SK-N-MC (cell line): ENCODE measurements around the gene DCST2.

Experiments
- DNase-seq: peaks from one replicate; pipeline ENCODE4 v3.0.0-alpha.2; 2011; ENCODE audit warnings: low read depth, low spot score
- H3K27ac ChIP-seq: fragments of 200-600 bp; sonication (generic); 2 replicates; pipeline ENCODE4 v1.5.1; 2016; ENCODE audit warnings: mixed run types
- H3K36me3 ChIP-seq: fragments of 200-600 bp; sonication (generic); 2 replicates; pipeline ENCODE4 v1.6.1; 2017; ENCODE audit warnings: antibody characterized with exemption, low read length, mixed read lengths; ENCODE audit not compliant: insufficient read depth
- H3K4me3 ChIP-seq: fragments of 200-600 bp; sonication (generic); 2 replicates; pipeline ENCODE4 v1.5.1; 2016
- H3K9ac ChIP-seq: fragments of 200-600 bp; sonication (generic); 2 replicates; pipeline ENCODE4 v1.8.0; 2017; ENCODE audit warnings: mixed run types, mixed read lengths; ENCODE audit not compliant: insufficient read length
- H3K9me3 ChIP-seq: fragments of 200-600 bp; sonication (generic); 2 replicates; pipeline ENCODE4 v1.6.1; 2017; ENCODE audit warnings: low read depth, mild to moderate bottlenecking, antibody characterized with exemption, low read length, moderate library complexity, mixed read lengths
- EZH2 ChIP-seq: fragments of 200-600 bp; sonication (generic); IDR thresholded peaks from one replicate; pipeline ENCODE4 v1.6.1; 2017; ENCODE audit warnings: antibody characterized with exemption
- FOXP2 ChIP-seq: optimal IDR thresholded peaks from 2 replicates; pipeline ENCODE3; 2011; ENCODE audit warnings: mild to moderate bottlenecking, moderate library complexity; ENCODE audit not compliant: insufficient read depth; ENCODE audit errors: extremely low read length, control extremely low read depth
- POLR2AphosphoS5 ChIP-seq: IDR thresholded peaks from 2 replicates; pipeline ENCODE4 v1.6.1; 2012; ENCODE audit warnings: mild to moderate bottlenecking, low read depth, low read length, borderline replicate concordance

Gene DCST2

DNA sequence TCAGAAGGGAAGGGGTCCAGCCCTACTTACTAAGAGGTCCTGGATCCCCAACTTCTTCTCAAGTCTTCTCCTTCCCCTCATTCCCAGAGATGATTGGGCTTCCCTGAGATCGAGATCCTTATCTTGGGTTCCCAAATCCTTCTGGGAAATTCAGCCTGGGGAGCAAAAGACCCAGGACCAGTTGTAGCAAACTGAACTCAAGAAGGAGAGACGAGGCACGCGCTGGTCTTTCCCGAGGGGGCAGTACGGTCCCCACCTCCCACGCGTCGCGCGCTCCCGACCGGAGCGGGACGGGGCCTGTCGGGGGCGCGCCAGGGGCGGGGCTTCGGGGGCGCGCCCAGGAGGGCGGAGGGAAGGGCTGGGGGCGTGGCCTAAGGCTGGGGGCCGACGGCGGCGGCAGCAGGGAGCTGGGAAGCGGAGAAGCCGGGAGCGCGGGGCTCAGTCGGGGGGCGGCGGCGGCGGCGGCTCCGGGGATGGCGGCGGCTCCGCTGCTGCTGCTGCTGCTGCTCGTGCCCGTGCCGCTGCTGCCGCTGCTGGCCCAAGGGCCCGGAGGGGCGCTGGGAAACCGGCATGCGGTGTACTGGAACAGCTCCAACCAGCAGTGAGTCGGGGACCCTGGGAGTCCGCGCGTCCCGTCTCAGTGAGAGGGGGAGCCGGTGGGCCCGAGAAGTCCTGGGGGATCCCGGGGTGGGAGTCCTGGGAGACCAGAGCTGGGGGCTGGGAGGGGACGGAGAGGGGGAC is 45.1 kb upstream of the DCST2 start, which contains the start of gene EFNA3:
Gene EFNA3, plus strand, starts transcription at position 369 of the 741 bp plus-strand sequence. Its CDS starts 105 bp downstream, at position 474.
- H3K9me3 ChIP-seq, result no peaks in the 10 kb centered on the region
- H3K4me3 ChIP-seq, result peak within 1 kb of the TSS; percentile 93
- H3K27ac ChIP-seq, result no peak within 1 kb of the TSS
- peak within 1 kb of the TSS; percentile 69 for H3K9ac ChIP-seq
- no peak for DNase-seq
- TF ChIP-seq FOXP2 (no peak), POLR2AphosphoS5 (peak; percentile 43; the same call in 1 of the 2 replicates), EZH2 (no peak)
- no peaks in the 10 kb centered on the region for H3K36me3 ChIP-seq

DNA sequence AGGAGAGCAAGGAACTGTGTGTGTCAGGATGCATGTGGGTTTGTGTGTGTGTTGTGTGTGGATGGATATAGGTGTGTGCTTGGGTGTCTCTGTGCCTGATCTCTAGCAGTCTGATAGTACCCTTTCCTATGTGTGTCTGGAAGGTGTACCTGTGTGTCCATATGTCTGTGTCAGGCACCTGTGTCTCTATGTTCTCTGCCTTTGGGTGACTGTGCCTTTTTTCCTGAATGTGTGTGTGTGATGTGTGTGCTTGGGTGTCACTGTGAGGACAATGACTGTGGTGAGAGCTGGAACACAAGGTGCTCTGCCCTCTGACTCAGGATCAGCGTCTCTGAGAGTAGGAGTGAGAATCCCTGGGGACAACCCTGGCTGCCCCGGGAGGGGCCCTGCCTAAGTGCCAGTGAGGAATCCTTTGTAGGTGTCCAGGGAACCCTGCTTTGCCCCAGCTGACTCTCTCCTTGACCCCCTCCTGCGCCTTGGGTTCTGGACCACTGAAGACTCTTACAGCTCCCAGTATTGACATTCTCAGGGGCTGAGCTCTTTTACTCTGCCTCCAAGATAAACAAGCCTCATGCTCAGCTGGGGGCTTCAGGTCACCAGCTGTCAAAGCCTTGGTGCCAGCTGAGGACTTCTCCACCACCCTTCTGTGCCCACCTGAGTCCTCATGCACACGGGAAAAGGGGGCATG is 44.3 kb upstream of the DCST2 start:
- Histone ChIP-seq H3K9ac (no peak overlapping the region), H3K9me3 (no peaks in the 10 kb centered on the region), H3K36me3 (no peaks in the 10 kb centered on the region), H3K4me3 (peak overlapping the region; percentile 93), H3K27ac (no peak overlapping the region)
- DNase-seq, result no peak
- TF ChIP-seq FOXP2, result no peak
- no peak for TF ChIP-seq POLR2AphosphoS5
- no peak for TF ChIP-seq EZH2

GRCh38 chr1:155077346-155077745 is 43.8 kb upstream of the DCST2 start:
- DNase-seq, result no peak
- Histone ChIP-seq H3K36me3 (no peaks in the 10 kb centered on the region), H3K4me3 (no peak overlapping the region), H3K27ac (no peak overlapping the region), H3K9me3 (no peaks in the 10 kb centered on the region), H3K9ac (no peak overlapping the region)
- TF ChIP-seq EZH2, result no peak

DNA sequence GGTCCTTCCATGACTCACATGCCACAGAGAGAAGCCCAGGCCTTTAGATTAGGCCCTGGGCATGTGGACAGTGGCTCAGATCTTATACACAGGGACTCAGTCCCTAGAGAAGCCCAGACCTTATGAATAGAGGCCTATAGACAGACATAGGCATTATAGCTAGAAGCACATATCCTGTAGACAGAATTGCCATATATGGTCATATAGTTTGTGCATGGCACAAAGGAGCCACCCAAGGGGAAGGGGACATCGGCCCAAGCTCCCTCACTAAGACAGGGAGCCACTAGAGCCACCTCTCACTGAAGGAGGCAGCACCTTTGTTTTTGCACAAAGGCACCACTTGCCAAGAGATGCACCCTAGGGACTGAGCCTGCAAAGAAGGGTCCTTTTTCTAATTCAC is 42.8 kb upstream of the DCST2 start:
- no peak overlapping the region for H3K27ac ChIP-seq
- no peak for TF ChIP-seq EZH2
- TF ChIP-seq FOXP2, result no peak
- no peak for TF ChIP-seq POLR2AphosphoS5
- H3K9me3 ChIP-seq, result no peaks in the 10 kb centered on the region
- H3K9ac ChIP-seq, result no peak overlapping the region
- no peaks in the 10 kb centered on the region for H3K36me3 ChIP-seq
- H3K4me3 ChIP-seq, result no peak overlapping the region
- DNase-seq, result no peak

DNA sequence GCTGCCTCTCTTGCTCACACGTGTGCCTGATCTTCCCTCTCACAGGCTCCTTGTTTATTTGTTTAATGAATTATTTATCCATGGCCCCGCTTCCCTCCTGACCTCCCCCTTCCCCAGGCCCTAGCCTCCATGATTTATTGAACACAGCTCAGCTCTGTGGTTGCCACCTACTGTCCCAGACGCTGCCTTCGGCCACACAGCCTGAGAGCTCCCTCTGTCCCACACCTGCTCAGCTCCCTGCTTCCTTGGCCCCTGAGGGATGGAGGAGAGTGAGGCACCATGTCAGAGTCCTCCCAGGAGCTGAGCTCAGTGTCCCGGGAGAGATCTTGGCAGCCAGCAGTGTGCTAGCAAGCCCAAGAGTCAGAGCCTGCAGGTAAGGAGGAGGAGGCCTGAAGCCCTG is 42.0 kb upstream of the DCST2 start:
- TF ChIP-seq POLR2AphosphoS5, result no peak
- no peak for TF ChIP-seq EZH2
- no peak for TF ChIP-seq FOXP2
- Histone ChIP-seq H3K9me3 (no peaks in the 10 kb centered on the region), H3K9ac (no peak overlapping the region), H3K36me3 (no peaks in the 10 kb centered on the region), H3K27ac (no peak overlapping the region), H3K4me3 (no peak overlapping the region)
- DNase-seq, result no peak

GRCh38 chr1:155073377-155074242 is 40.0 kb upstream of the DCST2 start:
- TF ChIP-seq EZH2 (no peak), FOXP2 (no peak), POLR2AphosphoS5 (no peak)
- Histone ChIP-seq H3K36me3 (peaks cover 11% of the 10 kb centered on the region; the same call in 1 of the 2 replicates), H3K9ac (no peak overlapping the region), H3K9me3 (no peaks in the 10 kb centered on the region), H3K4me3 (no peak overlapping the region), H3K27ac (no peak overlapping the region)
- no peak for DNase-seq

- Histone ChIP-seq H3K9me3 (no peaks in the 10 kb centered on the region), H3K36me3 (peaks cover 11% of the 10 kb centered on the region; the same call in 1 of the 2 replicates), H3K4me3 (no peak overlapping the region), H3K9ac (no peak overlapping the region), H3K27ac (no peak overlapping the region)
- no peak for DNase-seq
- no peak for TF ChIP-seq FOXP2
Measured at GRCh38 chr1:155072531-155073289, 39.1 kb upstream of the DCST2 start.

GRCh38 chr1:155071701-155072100 is 38.1 kb upstream of the DCST2 start:
- H3K4me3 ChIP-seq, result no peak overlapping the region
- no peak overlapping the region for H3K27ac ChIP-seq
- H3K9me3 ChIP-seq, result no peaks in the 10 kb centered on the region
- no peak overlapping the region for H3K9ac ChIP-seq
- TF ChIP-seq POLR2AphosphoS5 (no peak; the same call in 1 of the 2 replicates), EZH2 (no peak)
- DNase-seq, result no peak
- peaks cover 17% of the 10 kb centered on the region; the same call in 1 of the 2 replicates for H3K36me3 ChIP-seq
